ENCODE measurements around the gene HOXD10.

Gene HOXD10

DNA sequence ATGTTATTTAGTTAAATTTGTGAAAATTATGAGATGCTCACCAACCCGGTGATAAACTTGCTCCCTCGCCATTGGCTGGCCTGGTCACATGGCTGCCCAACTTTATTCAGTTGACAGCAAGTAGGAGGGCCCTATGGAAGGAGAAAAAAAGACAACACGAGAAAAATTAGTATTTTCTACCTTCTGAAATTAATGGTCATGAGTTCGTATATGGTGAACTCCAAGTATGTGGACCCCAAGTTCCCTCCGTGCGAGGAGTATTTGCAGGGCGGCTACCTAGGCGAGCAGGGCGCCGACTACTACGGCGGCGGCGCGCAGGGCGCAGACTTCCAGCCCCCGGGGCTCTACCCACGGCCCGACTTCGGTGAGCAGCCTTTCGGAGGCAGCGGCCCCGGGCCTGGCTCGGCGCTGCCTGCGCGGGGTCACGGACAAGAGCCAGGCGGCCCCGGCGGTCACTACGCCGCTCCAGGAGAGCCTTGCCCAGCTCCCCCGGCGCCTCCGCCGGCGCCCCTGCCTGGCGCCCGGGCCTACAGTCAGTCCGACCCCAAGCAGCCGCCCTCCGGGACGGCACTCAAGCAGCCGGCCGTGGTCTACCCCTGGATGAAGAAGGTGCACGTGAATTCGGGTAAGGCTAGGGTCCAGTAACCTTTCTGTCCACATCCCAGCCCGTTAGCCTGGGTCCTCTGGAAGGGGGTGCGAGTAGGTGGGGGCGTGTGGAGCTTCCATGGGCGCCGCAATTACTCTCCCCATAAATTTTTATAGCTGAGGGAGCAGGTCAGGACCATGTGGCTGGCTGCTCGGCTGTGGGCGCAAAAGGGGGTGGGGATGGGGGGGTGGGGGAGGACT is 35.1 kb downstream of the HOXD10 start, which contains the start of gene HOXD4:
Gene HOXD4 (plus strand): TSS at position 109 of the 846 bp plus-strand sequence. CDS start 84 bp downstream, at position 193.
- no peak for DNase-seq (ENCODE audit: low read depth)

DNA sequence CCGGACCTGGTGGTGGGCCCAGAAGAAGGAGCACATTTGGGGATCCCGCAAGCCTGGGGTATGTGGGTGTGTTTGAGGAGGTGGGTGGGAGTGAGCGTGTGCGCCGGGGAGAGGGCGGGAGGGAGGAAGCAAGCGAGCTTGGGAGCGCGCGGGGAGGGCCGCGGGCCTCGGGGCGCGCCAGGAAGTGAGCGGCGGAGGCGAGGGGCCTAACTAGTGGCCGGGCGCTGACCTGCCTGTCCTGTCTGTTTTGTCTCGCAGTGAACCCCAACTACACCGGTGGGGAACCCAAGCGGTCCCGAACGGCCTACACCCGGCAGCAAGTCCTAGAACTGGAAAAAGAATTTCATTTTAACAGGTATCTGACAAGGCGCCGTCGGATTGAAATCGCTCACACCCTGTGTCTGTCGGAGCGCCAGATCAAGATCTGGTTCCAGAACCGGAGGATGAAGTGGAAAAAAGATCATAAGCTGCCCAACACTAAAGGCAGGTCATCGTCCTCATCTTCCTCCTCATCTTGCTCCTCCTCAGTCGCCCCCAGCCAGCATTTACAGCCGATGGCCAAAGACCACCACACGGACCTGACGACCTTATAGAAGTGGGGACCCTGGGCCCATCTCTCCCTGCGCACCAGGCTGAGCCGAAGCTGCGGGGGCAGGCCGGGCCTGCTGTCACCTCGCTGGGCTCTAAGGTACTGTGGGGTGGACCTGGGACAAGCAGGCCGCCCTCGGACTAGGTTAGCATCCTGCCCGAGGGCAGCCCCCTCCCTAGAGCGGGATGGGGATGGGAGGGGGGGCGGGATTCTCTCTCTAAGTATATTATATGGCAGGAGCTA is 36.0 kb downstream of the HOXD10 start:
- DNase-seq (ENCODE audit: low read depth), result no peak

DNA sequence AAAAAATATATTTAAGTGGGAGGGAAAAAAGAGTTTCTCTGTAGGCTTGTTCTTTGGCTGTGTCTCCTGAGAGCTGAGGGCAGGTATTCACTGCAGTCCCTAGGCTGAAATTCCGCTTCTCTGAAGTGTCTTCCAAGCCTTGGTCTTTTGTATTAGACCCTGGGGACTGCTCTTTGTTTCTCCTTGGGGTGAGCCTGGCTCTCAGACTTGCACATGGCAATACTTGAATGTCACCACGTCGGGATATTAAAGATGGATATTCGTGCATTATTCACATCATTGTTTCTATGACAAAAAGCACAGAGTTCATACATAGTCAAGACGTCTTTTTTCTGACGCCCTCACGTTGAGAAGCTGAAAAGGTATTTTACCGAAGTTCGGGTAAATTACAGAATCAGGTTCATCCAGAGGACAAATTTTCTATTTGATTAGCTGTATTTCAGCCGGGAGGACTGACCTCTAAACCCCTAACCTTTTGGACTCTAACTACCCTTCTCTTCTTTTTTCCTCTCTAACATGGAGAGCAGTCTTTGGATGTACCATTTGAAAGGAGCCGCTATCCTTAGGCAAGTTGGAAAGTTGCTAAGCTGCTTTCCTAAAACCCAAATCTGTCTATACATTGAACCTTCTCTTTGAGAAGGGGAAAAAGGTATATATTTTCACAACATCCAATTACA is 38.1 kb downstream of the HOXD10 start:
- DNase-seq (ENCODE audit: low read depth), result no peak

DNA sequence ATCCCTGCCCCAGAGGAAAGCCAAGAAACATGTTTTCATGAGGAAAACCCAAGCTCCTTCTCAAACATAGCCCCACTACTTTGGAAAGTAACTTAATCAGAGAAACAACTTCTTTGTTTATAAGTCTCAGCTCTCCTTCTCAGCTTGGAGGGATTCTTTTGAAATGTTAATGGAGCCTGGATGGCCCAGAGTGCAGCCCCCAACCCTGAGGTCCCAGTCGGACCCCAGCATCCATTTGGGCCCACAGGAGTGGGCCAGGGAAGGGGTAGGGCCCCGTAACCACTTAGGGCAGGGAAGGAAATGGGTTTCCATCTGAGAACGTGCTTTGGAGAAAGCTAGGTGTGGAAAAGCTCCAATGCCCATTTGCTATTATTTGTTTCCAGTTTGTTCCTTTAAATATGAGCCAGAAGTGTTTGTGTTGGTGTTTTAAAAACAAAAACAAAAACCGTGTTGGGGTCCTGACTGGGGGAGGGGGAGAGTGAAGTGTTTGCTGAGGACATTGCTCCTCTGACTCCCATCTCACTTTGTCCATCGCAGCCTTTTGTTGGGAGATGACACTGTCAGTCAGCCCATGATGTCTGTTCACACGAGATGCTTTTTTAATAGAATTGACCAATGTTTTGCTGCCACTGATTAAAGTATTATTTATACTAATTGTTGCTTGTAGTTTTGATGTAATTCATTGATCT is 38.9 kb downstream of the HOXD10 start:
- no peak for DNase-seq (ENCODE audit: low read depth)

DNA sequence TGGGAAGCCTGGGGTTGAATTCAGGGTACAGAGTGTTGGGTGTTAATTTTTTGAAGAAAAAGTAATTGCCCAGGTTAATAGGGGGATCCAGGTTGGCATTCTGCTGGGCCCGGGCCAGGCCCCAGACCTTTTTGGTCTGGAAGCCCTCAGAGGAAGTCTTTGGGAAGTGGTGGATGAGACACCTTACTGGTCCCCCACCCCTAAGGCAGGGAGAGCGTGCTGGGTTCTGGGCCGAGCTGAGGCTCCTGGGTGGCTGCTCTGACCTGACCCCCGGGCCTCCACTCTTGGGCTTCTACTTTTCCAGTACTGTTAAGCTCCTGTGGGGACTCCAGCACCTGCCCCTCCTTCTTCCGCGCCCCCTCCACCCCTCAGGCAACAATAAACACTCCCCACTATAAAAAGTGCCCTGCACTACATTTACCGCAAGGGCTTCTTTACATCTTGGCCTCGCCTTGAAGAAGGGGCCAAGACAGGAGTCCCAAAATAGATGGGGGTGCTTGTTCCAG is 39.8 kb downstream of the HOXD10 start:
- DNase-seq (ENCODE audit: low read depth), result no peak

DNA sequence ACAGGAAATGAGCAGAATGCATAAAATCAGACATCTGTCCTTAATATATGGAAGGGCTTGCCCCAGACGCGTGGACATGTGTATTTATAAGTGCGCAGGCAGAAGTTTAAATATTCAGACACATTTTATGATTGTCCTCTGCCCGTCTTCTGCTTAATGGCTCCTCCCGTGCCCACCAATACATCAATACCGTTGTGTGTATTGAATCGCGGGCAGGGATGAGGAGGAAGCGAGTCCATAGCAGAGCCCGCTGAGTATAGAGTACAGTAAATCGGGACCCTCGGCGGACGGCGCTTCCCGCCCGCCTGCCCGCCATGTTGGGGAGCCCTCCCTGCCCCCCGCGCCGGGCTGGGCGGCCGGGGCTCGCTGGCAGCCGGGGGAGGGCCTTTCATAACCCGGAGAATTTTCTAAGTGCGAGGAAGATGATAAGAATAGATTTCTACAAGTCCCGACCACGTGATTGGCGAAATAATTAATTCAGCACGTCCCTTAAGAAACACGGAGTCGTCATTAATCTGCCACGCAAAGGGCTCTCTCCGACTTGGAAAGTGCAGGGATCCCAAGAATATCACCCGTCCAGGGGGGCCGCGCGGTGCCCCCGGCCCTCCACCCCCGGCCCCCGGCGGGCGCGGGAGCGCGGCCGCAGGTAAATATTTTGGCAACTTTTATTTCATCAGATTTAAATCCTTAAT is 40.4 kb downstream of the HOXD10 start, which contains the start of gene HOXD3:
Gene HOXD3 (plus strand): TSS at position 501 of the 692 bp plus-strand sequence. CDS start 11,808 bp downstream, outside the sequence.
- no peak for DNase-seq (ENCODE audit: low read depth)

DNA sequence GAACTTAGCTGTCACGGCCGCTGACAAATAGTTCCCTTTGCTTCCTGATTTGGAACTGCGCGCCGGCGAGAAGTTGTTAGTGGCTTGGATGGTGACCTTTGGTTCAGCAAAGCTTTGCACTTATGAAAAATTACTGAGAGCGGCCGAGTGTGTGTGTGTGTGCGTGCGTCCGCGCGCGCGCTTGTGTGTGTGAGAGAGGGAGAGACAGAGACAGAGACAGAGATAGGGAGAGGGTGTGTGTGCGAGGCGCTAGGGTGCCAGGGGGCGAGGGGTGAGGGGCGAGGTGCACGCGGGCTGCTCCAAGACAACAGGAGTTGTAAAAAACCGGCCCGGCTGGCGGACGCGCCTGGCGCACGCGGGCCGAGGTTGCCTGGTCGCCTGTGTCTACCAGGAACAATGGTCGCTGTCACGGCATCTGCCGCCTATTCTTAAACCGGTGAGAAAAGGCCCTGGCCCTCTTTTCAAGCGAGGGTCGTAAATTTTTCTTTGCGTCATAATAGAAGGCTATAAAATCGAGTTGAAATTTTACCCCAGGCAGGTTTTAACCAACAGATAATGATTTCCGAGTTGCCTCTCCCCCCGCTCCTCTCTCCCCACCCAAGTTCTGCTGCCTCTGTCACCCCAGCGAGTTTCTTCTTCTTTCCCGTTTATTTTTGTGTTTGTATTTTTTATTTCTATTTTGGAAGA is 41.1 kb downstream of the HOXD10 start:
- no peak for DNase-seq (ENCODE audit: low read depth)

DNA sequence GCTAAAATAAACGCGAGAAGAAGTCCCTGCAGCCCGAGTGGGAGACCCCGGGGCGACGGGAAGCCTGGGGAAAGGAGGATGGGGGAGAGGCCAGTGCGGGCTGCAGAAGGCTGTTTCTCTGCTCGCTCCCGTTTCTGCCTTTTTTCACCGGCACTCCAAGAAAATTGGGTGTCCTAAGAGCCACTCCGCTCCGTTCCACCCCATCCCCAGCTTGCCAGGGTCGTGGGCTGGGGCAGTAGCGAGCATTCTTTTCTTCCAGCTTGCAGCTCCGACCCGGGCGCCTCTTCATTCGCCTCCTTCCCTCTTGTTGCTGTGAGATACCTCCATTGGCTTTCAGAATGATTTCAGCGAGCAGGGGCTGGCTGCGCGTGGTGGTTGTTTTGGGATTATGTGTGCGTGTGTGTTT is 41.6 kb downstream of the HOXD10 start:
- no peak for DNase-seq (ENCODE audit: low read depth)

DNA sequence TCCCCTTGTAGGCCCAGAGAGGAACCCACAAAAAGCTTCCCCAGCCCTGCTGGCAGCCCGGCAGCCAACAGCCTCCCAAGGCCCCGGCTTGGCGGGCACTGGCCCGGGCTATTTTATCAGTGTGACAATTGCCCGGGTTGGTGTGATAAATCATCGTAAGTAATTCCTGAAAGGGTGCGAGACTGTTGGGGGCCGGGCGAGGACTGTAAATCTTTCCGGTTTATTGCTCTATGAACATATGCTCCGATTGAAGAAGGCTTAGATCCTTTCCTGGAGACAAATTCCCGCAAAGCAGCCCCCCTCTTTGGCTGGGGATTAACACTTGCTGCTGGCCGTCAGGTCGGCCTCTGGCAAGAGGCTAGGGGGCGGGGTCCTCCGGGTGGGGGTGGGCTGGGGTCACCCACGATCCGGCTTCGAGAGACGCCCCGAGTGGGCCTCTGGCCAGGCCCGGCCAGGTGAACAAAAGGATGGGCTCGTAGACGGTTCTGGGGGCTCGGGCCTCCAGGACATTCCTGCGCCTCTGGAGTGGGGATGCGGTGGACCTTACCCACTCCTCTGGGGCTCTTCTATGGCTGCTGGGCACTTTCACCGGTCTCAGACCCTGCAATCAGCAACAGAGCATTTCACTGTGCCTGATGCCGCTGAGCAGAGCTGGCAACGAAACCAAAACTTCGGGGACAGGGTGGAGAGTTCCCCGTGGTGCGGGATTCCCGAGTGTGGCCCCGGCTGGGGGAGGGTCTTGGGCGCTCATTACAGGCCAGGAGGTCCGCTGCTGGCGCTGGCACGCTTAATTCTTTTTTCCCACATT is 42.5 kb downstream of the HOXD10 start:
- DNase-seq (ENCODE audit: low read depth), result no peak

DNA sequence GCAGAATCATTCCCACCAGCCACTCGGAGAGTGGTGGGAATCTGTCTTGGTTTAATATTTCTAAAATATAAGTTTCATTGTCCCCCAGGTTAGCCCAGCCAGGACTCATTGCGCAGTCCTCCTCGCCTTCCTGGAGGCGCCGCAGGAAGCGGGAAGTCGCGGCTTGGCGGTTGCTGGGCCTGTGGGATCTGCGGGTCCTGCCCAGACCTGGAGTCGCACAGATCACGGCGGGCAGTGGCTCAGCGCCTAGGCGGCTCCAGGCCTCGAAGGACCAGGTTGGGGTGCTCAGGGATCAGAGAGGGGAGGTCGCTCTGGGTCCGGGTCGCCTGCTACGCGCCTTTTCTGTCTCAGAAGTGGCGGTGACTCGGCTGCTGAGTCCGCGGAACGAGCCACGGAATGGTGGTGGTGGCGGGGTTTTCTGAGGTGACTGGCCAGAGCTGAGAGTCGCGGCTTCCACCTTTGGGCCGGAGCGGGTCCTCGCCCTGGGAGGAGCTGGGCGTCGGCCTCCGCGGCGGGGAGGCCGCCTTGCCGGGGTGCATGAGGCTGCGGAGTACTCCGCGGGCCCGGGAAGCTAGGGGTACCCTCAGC is 43.2 kb downstream of the HOXD10 start:
- no peak for DNase-seq (ENCODE audit: low read depth)

DNA sequence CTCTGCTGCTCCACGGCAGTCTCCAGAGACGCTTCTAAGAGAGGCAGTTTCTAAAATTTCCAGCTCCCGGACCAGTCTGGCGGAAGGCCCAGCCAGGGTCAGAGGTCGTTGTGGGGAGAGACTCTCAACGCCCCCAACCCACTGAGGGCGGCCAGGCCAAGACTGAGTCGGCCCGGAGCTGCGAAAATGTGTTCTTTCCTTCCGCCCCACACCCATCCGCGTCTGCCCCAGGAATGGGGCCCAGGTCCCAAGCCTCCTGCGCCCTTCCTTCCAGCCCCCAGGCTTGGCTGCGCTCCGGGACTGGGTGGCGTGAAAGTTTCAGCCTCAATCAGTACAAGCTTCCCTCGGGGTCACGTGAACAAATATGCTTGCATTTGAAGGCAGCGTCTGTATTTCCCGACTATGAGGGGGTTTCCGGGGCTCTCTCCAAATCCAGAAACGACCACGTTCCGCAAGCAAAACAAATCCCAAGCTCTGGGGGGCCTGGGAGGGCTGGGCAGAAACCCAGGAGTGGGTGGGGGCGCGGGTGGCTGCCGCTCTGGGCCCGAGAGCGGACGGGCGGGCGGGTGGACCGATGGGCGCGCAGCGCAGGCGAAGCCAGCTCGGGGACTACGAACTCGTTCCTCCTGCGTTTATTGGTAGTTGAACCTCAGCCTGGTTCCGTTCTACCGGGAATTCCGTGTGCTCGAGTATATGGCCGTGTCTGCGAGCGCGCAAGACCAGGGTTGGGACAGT is 43.8 kb downstream of the HOXD10 start:
- no peak for DNase-seq (ENCODE audit: low read depth)

DNA sequence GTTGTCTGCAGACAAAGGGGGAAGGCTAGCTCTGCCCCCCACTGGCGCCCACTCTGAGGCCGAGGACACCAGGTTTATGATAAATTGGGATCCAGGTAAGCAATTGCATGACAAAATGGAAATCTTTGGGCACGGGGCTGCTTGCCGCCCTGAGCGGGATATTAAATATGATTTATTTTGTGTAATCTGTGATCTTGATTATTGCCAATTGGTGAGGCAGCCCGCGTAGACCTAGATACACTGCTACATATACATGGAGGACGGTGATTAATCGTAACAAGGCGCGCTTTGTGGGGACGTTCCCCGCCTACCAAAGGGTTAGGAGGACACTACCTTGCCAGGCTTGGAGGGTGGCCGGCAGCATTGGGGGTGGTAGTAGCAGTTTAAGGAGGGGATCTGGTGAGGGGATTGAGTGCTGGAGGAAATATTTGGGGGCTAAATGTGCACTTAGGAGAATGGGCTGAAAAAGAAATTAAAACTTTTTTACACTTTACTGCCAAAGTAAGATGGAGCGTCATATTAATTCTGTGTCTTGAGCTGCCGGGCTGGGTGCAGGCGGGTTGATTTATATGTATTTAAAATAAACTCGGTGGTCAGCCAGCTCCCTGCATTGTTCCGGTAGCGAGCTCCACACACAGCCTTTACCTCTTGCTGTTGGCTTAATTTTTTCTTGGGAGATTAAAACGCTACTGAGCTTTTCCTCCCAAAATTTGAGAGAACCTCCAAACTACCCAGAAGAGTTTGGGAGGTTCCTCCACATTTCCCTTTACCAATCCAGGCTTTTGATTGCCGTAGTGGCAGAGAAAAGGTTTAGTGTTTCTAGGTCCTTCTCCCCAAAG is 44.6 kb downstream of the HOXD10 start:
- no peak for DNase-seq (ENCODE audit: low read depth)

DNA sequence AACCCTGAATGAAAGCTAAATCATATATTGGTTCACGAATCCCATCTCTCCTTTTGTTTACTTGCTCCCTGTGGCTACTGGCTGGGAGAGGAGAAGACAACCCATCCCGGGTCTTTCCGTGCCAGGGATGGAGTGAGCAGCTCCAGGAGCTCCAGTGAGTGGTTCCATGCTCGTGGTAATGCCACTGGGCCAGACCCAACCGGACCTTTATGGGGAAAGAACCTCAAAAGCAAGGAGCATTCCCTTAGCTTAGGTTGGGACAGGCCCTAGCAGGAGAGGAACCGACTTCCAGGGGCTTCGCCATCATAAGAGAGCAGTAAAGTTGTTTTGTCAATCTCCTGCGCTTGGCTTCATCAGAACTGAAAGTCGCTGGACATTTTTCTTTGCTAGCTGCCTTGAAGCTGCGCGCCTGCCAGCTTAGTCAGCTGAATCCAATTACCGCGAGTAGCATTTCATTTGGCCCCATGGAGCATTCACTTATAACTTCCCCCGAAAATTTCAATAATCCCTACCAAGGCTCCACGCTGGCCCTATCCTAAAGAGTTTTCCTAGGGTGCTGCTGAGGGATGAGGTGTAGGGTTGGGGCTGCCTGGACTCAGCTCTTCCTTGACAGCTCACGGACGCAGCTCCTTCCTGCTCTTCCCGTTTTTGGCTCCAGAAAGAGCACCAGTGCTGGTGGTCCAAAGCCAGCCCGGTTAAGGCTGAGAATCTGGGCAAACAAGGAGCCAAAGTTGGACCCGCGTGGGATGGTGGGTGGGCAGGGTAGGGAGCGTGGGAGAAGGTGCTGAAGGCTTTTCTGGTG is 45.4 kb downstream of the HOXD10 start:
- DNase-seq (ENCODE audit: low read depth), result peak; percentile 55

DNA sequence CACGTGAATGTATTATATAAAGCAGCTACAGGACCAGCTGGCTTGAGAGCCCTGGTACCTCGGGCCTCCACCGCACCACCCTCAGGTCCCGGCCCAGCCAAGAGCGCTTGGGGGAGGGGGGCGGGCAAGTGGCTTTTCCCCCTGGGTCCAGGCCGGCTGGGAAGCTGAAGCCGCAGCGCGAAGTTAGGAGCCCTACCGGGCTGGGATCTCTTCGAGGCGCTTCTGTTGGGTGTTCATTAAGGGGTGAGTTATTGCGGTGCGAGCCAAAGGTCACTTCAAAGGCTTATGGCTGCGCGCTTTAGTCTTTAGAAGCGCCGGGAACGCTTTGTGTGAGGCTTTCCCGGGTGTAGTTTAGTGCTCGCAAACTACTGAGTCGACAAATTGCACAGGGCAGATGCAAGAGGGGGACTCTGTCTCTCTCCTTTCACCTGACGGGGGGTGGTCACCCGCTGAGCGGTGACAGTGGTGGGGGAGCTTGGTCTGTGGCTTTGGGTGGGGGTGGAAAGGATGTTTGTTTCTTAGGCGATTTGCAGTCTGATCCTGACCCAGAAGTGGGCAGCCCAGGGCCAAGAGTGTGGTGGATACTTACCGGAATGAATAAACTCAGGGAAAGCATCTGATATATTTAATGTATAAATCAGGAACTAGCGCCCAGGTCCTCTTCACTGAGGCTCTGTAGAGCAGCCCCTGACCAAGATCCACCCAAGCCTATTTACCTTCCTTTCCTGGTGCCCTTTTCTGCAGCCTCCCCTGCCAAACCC is 46.5 kb downstream of the HOXD10 start:
- DNase-seq (ENCODE audit: low read depth), result no peak

DNA sequence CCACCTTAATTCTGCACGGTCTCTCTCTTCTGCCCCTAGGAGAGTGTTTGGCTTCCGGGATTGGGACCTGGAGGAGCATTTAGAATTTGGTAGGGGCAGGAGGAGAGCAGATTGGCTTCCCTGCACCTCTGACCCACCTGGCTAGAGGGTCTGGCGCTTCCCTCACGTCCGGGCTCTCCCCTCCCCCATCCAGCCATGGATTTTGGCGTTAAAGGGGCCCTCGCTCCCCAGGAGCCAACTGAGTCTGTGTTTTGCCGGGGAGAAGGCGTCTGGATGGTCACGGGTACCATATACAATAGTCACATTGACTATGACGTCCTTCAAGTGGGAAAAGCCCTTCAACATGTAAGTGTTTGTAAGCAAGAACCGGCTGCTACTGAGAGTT is 47.1 kb downstream of the HOXD10 start:
- DNase-seq (ENCODE audit: low read depth), result no peak

DNA sequence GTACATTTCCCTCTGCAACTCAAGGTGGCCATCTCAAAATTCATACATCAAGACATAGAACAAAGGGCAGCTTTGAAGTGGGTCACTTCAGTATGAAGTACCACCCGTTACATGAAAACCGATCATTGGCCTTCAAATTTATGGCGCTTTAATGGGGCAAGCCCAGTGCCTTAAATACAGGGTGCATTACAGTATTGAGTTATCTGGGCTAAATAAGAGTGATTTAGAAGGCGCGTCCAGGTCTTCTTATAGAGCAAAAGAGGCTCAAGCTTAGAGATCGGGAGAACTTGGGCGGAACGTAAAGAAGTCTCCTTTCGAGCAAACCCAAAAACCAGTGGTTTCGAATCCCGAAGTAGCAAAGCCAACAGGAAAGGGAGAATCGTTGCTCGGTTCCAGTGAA is 47.6 kb downstream of the HOXD10 start:
- no peak for DNase-seq (ENCODE audit: low read depth)
